ENCODE measurements around the gene WDR62. TPM values are rescaled to one million over a fixed set of nuclear protein-coding genes. Genes with fewer than 3 reads are reported as not detected.

WDR62 gene
- total and polyA plus RNA-seq, 7 donors = 0.81 to 7.2 (median 2.6) TPM

DNA sequence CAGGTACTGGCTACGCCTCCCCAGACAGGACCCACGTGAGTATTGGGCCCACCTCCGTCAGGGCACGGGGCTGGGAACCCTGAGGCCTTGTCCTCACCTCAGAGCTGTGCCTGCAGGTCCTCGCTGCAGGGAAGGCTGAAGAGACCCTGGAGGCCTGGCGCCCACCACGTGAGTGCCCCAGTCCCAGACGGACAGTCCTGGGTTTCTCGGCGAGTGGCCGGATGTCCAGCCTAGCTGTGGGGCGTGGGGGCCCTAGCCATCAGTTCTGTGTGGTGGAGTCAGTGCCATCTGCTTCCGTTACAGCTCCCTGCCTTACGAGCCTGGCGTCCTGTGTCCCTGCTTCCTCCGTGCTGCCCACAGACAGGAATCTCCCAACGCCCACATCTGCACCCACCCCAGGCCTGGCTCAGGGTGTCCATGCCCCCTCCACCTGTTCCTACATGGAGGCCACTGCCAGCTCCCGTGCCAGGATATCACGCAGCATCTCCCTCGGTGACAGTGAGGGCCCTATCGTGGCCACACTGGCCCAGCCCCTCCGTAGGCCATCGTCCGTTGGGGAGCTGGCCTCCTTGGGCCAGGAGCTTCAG, 48.4 kb downstream of the WDR62 start:
- H3K9me3 ChIP-seq = no peaks in the 10 kb centered on the region
- 80 to 89% (median 81%) methylated on average over 23 to 24 of the region's 24 CpGs for WGBS, 3 donors
- intact Hi-C loops (cut with DNase I) = loop anchor here in 1 of 2 donors (5.0 kb wide), 1 partner anchor 41 kb away; no protein-coding TSS in a partner anchor
- peaks cover 0 to 11% of the 10 kb centered on the region in 2 donors for H3K36me3 ChIP-seq (ENCODE audit: insufficient read depth in 1 of 2, low read depth in 1 of 2)
- H3K27me3 ChIP-seq (ENCODE audit: insufficient read depth in 3 of 3, low read length in 2 of 3) = no peaks in the 10 kb centered on the region
- TF ChIP-seq, protein P1, sequence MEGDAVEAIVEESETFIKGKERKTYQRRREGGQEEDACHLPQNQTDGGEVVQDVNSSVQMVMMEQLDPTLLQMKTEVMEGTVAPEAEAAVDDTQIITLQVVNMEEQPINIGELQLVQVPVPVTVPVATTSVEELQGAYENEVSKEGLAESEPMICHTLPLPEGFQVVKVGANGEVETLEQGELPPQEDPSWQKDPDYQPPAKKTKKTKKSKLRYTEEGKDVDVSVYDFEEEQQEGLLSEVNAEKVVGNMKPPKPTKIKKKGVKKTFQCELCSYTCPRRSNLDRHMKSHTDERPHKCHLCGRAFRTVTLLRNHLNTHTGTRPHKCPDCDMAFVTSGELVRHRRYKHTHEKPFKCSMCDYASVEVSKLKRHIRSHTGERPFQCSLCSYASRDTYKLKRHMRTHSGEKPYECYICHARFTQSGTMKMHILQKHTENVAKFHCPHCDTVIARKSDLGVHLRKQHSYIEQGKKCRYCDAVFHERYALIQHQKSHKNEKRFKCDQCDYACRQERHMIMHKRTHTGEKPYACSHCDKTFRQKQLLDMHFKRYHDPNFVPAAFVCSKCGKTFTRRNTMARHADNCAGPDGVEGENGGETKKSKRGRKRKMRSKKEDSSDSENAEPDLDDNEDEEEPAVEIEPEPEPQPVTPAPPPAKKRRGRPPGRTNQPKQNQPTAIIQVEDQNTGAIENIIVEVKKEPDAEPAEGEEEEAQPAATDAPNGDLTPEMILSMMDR (IDR thresholded peaks at IDR 0.05) = no peak
- ATAC-seq (no peak), DNase-seq (no peak)
- H3K4me3 ChIP-seq = no peak overlapping the region
- peaks cover 17% of the 10 kb centered on the region for H3K4me1 ChIP-seq
- H3K27ac ChIP-seq = no peak overlapping the region

DNA sequence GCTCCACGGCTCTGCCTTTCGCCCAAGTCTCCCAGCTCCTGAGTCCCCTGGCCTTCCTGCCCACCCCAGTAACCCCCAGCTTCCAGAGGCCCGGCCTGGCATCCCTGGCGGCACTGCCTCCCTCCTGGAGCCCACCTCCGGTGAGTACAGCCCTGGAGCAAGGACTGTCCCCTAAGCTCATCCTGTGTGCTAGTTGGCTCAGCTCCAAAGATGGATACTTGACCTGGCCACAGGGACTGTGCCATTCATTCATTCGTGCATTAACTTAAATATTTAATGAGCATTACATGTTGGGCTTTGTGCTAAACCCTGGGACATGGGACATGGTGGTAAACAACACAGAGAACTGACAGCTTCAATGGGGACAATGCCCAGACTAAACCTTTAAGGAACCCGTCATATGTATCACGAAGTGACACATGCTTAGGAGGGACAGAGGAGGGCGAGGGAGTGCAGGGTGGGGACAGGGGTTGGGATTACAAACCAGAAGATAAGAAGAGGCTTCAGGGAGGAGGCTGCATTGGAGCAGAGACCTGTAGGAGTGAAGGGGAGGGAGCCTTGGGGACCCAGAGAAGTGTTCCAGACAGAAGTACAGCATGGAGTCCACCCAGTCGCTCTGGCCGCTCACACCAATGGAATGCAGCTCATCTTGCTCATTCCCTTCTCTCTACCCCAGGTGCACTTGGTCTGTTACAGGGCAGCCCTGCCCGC, 49.3 kb downstream of the WDR62 start:
- ATAC-seq (no peak), DNase-seq (no peak)
- intact Hi-C loops (cut with DNase I) = loop anchor here in 1 of 2 donors (5.0 kb wide), 1 partner anchor 42 kb away; no protein-coding TSS in a partner anchor
- peaks cover 0 to 11% of the 10 kb centered on the region in 2 donors for H3K36me3 ChIP-seq (ENCODE audit: insufficient read depth in 1 of 2, low read depth in 1 of 2)
- no peaks in the 10 kb centered on the region for H3K9me3 ChIP-seq
- no peak overlapping the region for H3K27ac ChIP-seq
- TF ChIP-seq, protein P1 (IDR thresholded peaks at IDR 0.05) = no peak
- no peak overlapping the region for H3K4me3 ChIP-seq
- 75 to 90% (median 80%) methylated on average over 12 of the region's 12 CpGs for WGBS, 3 donors
- H3K4me1 ChIP-seq = peaks cover 17% of the 10 kb centered on the region
- H3K27me3 ChIP-seq (ENCODE audit: insufficient read depth in 3 of 3, low read length in 2 of 3) = no peaks in the 10 kb centered on the region

DNA sequence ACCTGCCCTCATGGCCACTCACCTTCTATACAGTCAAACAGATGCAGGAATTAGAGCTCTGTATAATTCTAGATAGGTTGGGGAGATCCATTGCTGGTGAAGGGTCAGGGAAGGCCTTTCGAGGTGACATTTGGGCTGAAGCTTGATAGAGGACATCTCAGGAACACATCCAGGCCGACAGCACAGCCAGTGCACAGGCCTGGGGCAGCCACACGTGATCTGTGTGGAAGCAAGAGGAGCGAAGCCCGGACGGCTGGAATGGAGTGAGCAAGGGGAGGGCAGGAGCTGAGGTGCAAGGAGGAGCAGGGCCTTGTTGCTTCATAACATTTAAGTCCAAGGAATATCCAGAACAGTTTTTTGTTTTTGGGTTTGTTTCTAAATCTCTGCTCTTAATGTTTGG, 51.7 kb downstream of the WDR62 start:
- Histone ChIP-seq H3K27ac (no peak overlapping the region), H3K9me3 (no peaks in the 10 kb centered on the region), H3K36me3 (ENCODE audit: insufficient read depth in 1 of 2, low read depth in 1 of 2) (peaks cover 0 to 21% of the 10 kb centered on the region in 2 donors), H3K27me3 (ENCODE audit: insufficient read depth in 3 of 3, low read length in 2 of 3) (no peaks in the 10 kb centered on the region), H3K4me3 (no peak overlapping the region), H3K4me1 (peaks cover 2% of the 10 kb centered on the region)
- TF ChIP-seq, protein P1 (IDR thresholded peaks at IDR 0.05) = no peak
- DNase-seq = no peak
- intact Hi-C loops (cut with DNase I) = no loop called here
- WGBS, 3 donors = 46 to 89% (median 48%) methylated on average over 6 of the region's 6 CpGs
- no peak for ATAC-seq

DNA sequence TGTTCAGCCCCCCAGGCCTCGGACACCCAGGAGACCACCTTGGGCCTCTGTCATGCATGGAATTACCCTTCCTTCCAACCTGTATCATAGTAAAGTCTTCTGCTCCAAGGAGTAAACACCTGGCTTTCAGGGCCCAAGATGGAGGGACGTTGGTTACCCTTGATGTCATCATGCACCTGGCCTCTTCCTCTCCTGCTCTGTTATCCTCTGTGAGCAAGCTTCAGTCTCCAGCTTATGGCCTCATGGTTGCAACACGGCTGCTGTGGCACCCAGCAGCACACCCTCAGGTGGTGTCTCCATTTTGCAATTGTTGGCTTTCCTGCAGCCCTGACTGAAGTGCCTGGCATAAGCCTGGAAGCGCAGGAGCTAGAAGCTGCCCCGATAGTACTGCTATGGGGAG, 52.3 kb downstream of the WDR62 start:
- ATAC-seq (no peak), DNase-seq (no peak)
- Histone ChIP-seq H3K36me3 (ENCODE audit: insufficient read depth in 1 of 2, low read depth in 1 of 2) (peaks cover 0 to 27% of the 10 kb centered on the region in 2 donors), H3K9me3 (no peaks in the 10 kb centered on the region), H3K4me3 (no peak overlapping the region), H3K27ac (no peak overlapping the region), H3K4me1 (no peaks in the 10 kb centered on the region), H3K27me3 (ENCODE audit: insufficient read depth in 3 of 3, low read length in 2 of 3) (no peaks in the 10 kb centered on the region)
- TF ChIP-seq, protein P1 (IDR thresholded peaks at IDR 0.05) = no peak
- WGBS, 3 donors = 92 to 96% (median 94%) methylated on average over 5 of the region's 5 CpGs
- intact Hi-C loops (cut with DNase I) = no loop called here

All from psoas muscle (tissue), 8 donors.